ENCODE results near the gene ZNF562. TPM values are rescaled to one million over a fixed set of nuclear protein-coding genes. Genes with fewer than 3 reads are reported as not detected.
"Not testable (repeated sequence)": the region's sequence is repeated elsewhere in the genome, so short reads cannot be mapped to it uniquely, and the experiment has no call there.

Gene ZNF562
- 31.5 and 38.8 TPM in 2 replicates for total RNA-seq (2012; rRNA removed)

DNA sequence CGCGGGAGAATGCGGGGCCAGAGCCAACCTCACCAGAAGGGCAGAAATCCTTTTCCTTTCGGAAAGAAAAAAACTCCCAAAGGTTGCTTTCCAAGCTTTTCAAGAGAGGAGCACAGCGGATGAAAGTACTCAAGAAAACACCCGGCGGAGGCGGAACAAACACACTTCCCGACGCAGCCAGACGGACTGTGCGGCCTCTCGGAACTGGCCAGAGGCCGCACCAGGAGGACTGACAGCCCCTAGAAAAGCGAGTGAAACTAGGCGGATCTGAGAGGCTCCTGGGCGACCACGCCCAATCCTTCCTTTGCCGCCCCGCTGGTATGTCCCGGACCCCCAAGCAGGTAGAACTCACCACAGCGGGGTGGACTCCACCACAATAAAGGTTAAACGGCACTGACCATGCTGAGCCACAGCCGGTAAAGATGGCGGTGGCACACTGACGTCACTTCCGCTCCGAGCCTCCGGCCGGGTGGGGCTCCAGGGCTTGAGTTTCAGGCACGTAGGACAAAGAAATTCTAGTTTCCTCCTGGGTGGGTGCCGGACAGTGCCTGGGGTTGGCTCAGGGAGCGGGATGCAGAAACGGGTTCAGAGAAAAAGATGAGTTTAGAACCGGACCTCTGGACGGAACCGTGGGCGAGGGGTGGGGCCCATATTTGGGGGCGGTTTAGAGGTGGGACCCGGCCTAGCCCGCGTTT lies at the start of gene ZNF562:
TSS of gene ZNF562 (minus strand) at position 438 of the 695 bp plus-strand sequence. CDS start 14,356 bp downstream, outside the sequence.
- Histone ChIP-seq H3K27me3 (ENCODE audit: control insufficient read depth, insufficient read depth, low read length) (no peaks in the 10 kb centered on the region), H3K4me3 (ENCODE audit: low read length) (peak within 1 kb of the TSS; percentile 87), H3K4me2 (ENCODE audit: low read length) (peak within 1 kb of the TSS; percentile 81), H3K36me3 (ENCODE audit: insufficient read depth, low read length) (peaks cover 32% of the 10 kb centered on the region), H3K9me3 (replicated peaks; ENCODE audit: low read length) (peaks cover 15% of the 10 kb centered on the region), H3K9ac (ENCODE audit: low read depth, low read length) (peak within 1 kb of the TSS; percentile 90), H3K4me1 (ENCODE audit: control insufficient read depth, insufficient read depth, low read length) (no peaks in the 10 kb centered on the region)

DNA sequence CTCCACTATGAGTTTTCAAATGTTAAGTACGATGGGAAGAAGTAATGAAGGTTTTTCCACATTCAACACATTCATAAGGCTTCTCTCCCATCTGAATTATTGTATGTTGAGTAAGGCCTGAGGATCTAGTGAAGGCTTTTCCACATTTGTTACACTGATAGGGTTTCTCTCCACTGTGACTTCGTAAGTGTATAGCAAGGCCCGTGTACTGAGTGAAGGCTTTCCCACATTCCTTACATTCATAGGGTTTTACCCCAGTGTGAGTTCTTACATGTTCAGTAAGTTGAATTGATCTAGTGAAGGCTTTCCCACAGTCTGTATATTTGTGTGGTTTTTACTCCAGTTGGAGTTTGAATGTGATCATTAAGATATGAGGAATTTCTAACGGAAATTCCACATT lies 49.3 kb upstream of the ZNF562 start:
- Histone ChIP-seq H3K27me3 (ENCODE audit: control insufficient read depth, insufficient read depth, low read length) (peaks cover 3% of the 10 kb centered on the region), H3K9ac (ENCODE audit: low read depth, low read length) (no peak overlapping the region), H3K4me2 (ENCODE audit: low read length) (no peak overlapping the region), H3K9me3 (replicated peaks; ENCODE audit: low read length) (no peaks in the 10 kb centered on the region), H3K4me1 (ENCODE audit: control insufficient read depth, insufficient read depth, low read length) (no peaks in the 10 kb centered on the region), H3K4me3 (ENCODE audit: low read length) (no peak overlapping the region), H3K36me3 (ENCODE audit: insufficient read depth, low read length) (no peaks in the 10 kb centered on the region)

DNA sequence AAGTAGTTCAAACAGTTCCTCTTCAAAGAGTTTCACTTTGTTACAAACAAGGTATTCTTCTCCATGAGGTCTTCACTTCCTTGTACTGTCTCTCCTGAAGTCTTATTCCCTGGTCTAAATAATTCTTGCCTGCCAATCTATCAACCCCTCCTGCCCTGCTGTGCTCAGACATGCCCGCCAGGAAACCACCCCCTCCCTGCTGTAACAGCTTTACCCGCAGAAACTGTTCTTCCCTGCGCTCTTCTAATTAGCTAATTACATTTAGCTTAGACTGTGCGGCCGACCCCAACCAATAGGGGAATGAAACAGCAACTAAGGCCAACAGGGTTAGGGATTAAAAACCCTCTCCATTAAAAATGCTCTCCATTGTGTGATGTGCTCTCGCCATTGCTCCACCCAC lies 47.0 kb upstream of the ZNF562 start:
- Histone ChIP-seq H3K27me3 (ENCODE audit: control insufficient read depth, insufficient read depth, low read length) (peaks cover 3% of the 10 kb centered on the region), H3K9ac (ENCODE audit: low read depth, low read length) (no peak overlapping the region), H3K4me1 (ENCODE audit: control insufficient read depth, insufficient read depth, low read length) (no peaks in the 10 kb centered on the region), H3K9me3 (replicated peaks; ENCODE audit: low read length) (no peaks in the 10 kb centered on the region), H3K4me2 (ENCODE audit: low read length) (no peak overlapping the region), H3K36me3 (ENCODE audit: insufficient read depth, low read length) (no peaks in the 10 kb centered on the region), H3K4me3 (ENCODE audit: low read length) (no peak overlapping the region)

DNA sequence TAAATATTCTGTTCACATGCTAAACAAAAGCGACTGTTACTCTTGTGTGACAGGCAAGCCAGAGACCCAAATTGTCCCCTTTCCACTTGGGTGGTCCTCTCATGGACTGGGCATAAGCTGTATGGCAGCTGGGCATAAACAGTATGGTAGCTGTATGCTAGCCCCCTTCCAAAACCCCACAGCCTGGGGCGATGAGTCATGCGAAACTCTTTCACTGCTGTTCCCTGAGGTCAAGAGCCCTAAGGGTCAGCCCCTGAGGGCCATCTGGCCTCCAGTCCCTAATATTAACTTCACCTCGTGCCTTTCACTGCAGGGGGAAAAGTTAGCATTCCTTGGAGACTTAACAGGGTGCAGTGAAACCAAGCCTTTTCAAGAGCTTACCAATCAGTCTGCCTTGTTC lies 45.6 kb upstream of the ZNF562 start:
- Histone ChIP-seq H3K4me3 (ENCODE audit: low read length) (no peak overlapping the region), H3K4me2 (ENCODE audit: low read length) (no peak overlapping the region), H3K4me1 (ENCODE audit: control insufficient read depth, insufficient read depth, low read length) (no peaks in the 10 kb centered on the region), H3K9me3 (replicated peaks; ENCODE audit: low read length) (no peaks in the 10 kb centered on the region), H3K9ac (ENCODE audit: low read depth, low read length) (no peak overlapping the region), H3K27me3 (ENCODE audit: control insufficient read depth, insufficient read depth, low read length) (peaks cover 3% of the 10 kb centered on the region), H3K36me3 (ENCODE audit: insufficient read depth, low read length) (no peaks in the 10 kb centered on the region)

DNA sequence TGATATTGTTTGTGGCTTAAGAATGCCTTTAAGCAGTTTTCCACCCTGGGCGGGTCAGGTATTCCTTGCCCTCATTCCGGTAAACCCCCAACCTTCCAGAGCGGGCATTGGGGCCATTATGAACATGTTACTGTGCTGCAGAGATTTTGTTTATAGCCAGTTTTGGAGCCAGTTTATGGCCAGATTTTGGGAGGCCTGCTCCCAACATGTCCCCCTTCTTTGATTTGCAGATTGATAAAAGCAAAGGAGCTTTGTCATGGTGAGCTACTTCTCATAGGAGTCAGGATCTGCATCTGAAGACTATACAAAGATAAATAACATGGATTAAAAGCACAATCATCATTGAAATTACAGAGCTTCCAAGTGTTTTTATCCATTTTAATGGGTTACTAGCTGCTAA lies 36.9 kb upstream of the ZNF562 start:
- Histone ChIP-seq H3K9me3 (replicated peaks; ENCODE audit: low read length) (no peaks in the 10 kb centered on the region), H3K27me3 (ENCODE audit: control insufficient read depth, insufficient read depth, low read length) (no peaks in the 10 kb centered on the region), H3K4me1 (ENCODE audit: control insufficient read depth, insufficient read depth, low read length) (no peaks in the 10 kb centered on the region), H3K4me2 (ENCODE audit: low read length) (no peak overlapping the region), H3K4me3 (ENCODE audit: low read length) (no peak overlapping the region), H3K36me3 (ENCODE audit: insufficient read depth, low read length) (no peaks in the 10 kb centered on the region), H3K9ac (ENCODE audit: low read depth, low read length) (no peak overlapping the region)

DNA sequence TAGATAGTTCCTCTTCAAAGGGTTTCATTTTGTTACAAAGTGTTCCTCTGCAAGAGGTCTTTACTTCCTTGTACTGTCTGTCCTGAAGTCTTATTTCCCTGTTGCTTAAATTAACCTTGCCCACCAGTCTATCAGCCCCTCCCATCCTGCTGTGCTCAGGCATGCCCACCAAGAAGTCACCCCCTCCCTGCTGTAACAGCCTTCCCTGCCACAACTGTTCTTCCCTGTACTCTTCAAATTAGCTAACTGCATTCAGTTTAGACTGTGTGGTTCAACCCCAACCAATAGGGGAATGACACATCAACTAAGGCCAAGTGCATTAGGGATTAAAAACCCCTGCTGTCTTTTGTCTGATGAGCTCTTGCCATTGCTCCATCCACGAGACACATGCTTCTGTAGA lies 34.4 kb upstream of the ZNF562 start:
- Histone ChIP-seq H3K36me3 (ENCODE audit: insufficient read depth, low read length) (no peaks in the 10 kb centered on the region), H3K27me3 (ENCODE audit: control insufficient read depth, insufficient read depth, low read length) (no peaks in the 10 kb centered on the region), H3K4me2 (ENCODE audit: low read length) (no peak overlapping the region), H3K9me3 (replicated peaks; ENCODE audit: low read length) (no peaks in the 10 kb centered on the region), H3K4me1 (ENCODE audit: control insufficient read depth, insufficient read depth, low read length) (no peaks in the 10 kb centered on the region), H3K9ac (ENCODE audit: low read depth, low read length) (no peak overlapping the region), H3K4me3 (ENCODE audit: low read length) (no peak overlapping the region)

DNA sequence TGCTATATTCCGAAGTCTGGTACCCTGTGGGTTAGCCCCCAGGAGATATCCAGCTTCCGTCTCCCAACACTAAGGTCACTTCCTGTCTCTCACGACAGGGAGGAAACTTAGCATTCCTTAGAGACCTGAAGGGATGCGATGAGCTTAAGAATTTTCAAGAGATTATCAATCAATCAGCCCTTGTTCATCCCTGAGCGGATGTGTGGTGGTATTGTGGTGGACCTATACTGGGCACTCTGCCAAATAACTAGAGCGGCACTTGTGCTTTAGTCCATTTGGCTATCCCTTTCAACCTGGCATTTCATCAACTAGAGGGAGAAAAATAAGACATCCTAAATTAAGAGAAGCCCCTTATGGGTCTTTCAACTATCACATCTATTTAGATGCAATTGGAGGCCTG lies 30.9 kb upstream of the ZNF562 start:
- Histone ChIP-seq H3K9ac (ENCODE audit: low read depth, low read length) (no peak overlapping the region), H3K4me1 (ENCODE audit: control insufficient read depth, insufficient read depth, low read length) (no peaks in the 10 kb centered on the region), H3K27me3 (ENCODE audit: control insufficient read depth, insufficient read depth, low read length) (no peaks in the 10 kb centered on the region), H3K36me3 (ENCODE audit: insufficient read depth, low read length) (no peaks in the 10 kb centered on the region), H3K4me3 (ENCODE audit: low read length) (no peak overlapping the region), H3K9me3 (replicated peaks; ENCODE audit: low read length) (no peaks in the 10 kb centered on the region), H3K4me2 (ENCODE audit: low read length) (no peak overlapping the region)

DNA sequence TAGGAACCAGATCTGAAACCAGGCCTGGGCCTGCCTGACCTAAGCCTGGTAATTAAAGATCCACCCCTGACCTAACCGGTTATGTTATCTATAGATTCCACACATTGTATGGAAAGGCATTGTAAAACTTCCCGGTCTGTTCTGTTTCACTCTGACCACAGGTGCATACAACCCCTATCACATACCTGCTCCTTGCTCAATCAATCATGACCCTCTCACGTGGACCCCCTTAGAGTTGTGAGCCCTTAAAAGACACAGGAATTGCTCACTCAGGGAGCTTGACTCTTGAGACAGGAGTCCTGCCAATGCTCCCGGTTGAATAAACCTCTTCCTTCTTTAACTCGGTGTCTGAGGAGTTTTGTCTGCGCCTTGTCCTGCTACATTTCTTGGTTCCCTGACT lies 27.3 kb upstream of the ZNF562 start:
- no peaks in the 10 kb centered on the region for H3K27me3 ChIP-seq (ENCODE audit: control insufficient read depth, insufficient read depth, low read length)
- no peak overlapping the region for H3K9ac ChIP-seq (ENCODE audit: low read depth, low read length)
- no peaks in the 10 kb centered on the region for H3K36me3 ChIP-seq (ENCODE audit: insufficient read depth, low read length)
- H3K4me2 ChIP-seq (ENCODE audit: low read length): no peak overlapping the region
- H3K9me3 ChIP-seq (replicated peaks; ENCODE audit: low read length): no peaks in the 10 kb centered on the region
- H3K4me1 ChIP-seq (ENCODE audit: control insufficient read depth, insufficient read depth, low read length): no peaks in the 10 kb centered on the region
- H3K4me3 ChIP-seq (ENCODE audit: low read length): no peak overlapping the region

DNA sequence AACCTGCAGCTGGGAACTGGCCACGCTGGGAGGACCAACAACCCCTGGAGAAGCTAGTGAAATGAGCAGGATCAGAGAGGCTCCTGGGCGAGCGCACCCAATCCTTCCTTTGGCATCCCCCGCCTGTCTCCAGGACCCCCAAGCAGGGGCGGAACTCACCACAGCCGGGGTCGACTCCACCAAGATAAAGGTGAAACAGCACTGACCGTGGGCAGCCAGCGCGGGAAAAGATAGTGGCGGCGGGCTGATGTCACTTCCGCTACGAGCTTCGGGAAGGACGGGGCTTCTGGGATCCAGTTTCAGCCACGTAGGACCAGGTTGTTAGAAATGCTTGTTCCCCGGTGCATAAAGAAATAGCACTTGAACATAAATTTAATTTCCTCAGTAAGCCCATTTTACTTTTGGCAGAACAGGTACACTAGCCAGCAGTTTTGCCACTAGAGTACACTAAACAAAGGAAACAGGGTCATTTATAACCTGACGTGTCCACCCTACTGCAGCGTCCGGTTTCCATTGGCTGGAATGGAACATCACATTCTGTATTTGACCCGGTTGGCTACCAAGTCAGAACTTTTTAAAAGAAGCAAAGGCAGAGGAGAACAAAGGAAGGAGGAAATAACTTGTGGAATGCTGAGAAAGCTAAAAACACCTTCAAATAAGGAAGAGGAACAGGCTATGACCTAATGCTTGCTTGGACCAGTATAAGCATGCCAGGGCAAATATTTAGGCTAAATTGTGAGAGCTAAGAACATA lies 25.5 kb upstream of the ZNF562 start:
- no peak overlapping the region for H3K9ac ChIP-seq (ENCODE audit: low read depth, low read length)
- no peaks in the 10 kb centered on the region for H3K9me3 ChIP-seq (replicated peaks; ENCODE audit: low read length)
- no peak overlapping the region for H3K4me2 ChIP-seq (ENCODE audit: low read length)
- no peaks in the 10 kb centered on the region for H3K36me3 ChIP-seq (ENCODE audit: insufficient read depth, low read length)
- H3K27me3 ChIP-seq (ENCODE audit: control insufficient read depth, insufficient read depth, low read length): no peaks in the 10 kb centered on the region
- H3K4me3 ChIP-seq (ENCODE audit: low read length): peak overlapping the region; percentile 42
- no peaks in the 10 kb centered on the region for H3K4me1 ChIP-seq (ENCODE audit: control insufficient read depth, insufficient read depth, low read length)

DNA sequence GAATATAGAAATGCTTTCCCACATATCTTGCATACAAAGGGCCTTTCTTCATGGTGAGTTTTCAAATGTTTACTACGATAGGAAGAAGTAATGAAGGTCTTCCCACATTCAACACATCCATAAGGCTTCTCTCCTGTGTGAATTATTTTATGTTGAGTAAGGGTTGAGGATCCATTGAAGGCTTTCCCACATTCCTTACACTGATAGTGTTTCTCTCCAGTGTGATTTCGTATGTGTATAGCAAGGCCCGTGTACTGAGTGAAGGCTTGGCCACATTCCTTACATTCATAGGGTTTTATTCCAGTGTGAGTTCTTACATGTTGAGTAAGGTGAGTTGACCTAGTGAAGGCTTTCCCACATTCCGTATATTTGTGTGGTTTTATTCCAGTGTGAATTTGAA lies 15.4 kb upstream of the ZNF562 start:
- not testable (repeated sequence) for H3K27me3 ChIP-seq (ENCODE audit: control insufficient read depth, insufficient read depth, low read length); H3K9ac ChIP-seq (ENCODE audit: low read depth, low read length); H3K4me1 ChIP-seq (ENCODE audit: control insufficient read depth, insufficient read depth, low read length); H3K9me3 ChIP-seq (replicated peaks; ENCODE audit: low read length); H3K4me2 ChIP-seq (ENCODE audit: low read length); H3K4me3 ChIP-seq (ENCODE audit: low read length); H3K36me3 ChIP-seq (ENCODE audit: insufficient read depth, low read length)

DNA sequence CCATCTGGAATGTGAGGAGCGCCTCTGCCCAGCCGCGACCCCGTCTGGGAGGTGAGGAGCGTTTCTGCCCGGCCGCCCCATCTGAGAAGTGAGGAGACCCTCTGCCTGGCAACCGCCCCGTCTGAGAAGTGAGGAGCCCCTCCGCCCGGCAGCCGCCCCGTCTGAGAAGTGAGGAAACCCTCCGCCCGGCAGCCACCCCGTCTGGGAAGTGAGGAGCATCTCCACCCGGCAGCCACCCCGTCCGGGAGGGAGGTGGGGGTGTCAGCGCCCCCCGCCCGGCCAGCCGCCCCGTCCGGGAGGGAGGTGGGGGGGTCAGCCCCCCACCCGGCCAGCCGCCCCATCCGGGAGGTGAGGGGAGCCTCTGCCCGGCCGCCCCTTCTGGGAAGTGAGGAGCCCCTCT lies 5.1 kb upstream of the ZNF562 start:
- not testable (repeated sequence) for H3K4me2 ChIP-seq (ENCODE audit: low read length); H3K4me3 ChIP-seq (ENCODE audit: low read length); H3K36me3 ChIP-seq (ENCODE audit: insufficient read depth, low read length); H3K4me1 ChIP-seq (ENCODE audit: control insufficient read depth, insufficient read depth, low read length); H3K9ac ChIP-seq (ENCODE audit: low read depth, low read length); H3K27me3 ChIP-seq (ENCODE audit: control insufficient read depth, insufficient read depth, low read length); H3K9me3 ChIP-seq (replicated peaks; ENCODE audit: low read length)
